KOPT-K1 (cell line): ENCODE results near the gene MED13L.

ENCODE experiments used
- H3K27ac ChIP-seq: fragments of 200-600 bp; sonication (generic); 2 replicates; pipeline ENCODE4 v1.5.1; 2016; ENCODE audit warnings: antibody characterized with exemption, mild to moderate bottlenecking, low read depth, low read length; ENCODE audit not compliant: poor library complexity, severe bottlenecking
- H3K36me3 ChIP-seq: fragments of 200-600 bp; sonication (generic); 2 replicates; pipeline ENCODE4 v1.5.1; 2017; ENCODE audit warnings: antibody characterized with exemption, mild to moderate bottlenecking, low read length, moderate library complexity; ENCODE audit not compliant: insufficient read depth
- H3K9me3 ChIP-seq: fragments of 200-600 bp; sonication (generic); 2 replicates; pipeline ENCODE4 v1.5.1; 2017; ENCODE audit warnings: antibody characterized with exemption, low read length, mild to moderate bottlenecking; ENCODE audit not compliant: insufficient read depth, poor library complexity, severe bottlenecking

The MED13L gene

GRCh38 chr12:116128779-116129178, 148.7 kb downstream of the MED13L start:
- H3K27ac ChIP-seq: no peak overlapping the region
- H3K36me3 ChIP-seq: no peaks in the 10 kb centered on the region
- no peaks in the 10 kb centered on the region for H3K9me3 ChIP-seq

GRCh38 chr12:116127859-116128258, 149.6 kb downstream of the MED13L start:
- Histone ChIP-seq H3K27ac (no peak overlapping the region), H3K9me3 (no peaks in the 10 kb centered on the region), H3K36me3 (no peaks in the 10 kb centered on the region)

- Histone ChIP-seq H3K9me3 (no peaks in the 10 kb centered on the region), H3K36me3 (no peaks in the 10 kb centered on the region), H3K27ac (no peak overlapping the region)
Observed at GRCh38 chr12:116126610-116127009, 150.9 kb downstream of the MED13L start.

GRCh38 chr12:116125956-116126566, 151.4 kb downstream of the MED13L start:
- no peaks in the 10 kb centered on the region for H3K36me3 ChIP-seq
- H3K9me3 ChIP-seq: no peaks in the 10 kb centered on the region
- H3K27ac ChIP-seq: no peak overlapping the region

- no peaks in the 10 kb centered on the region for H3K36me3 ChIP-seq
- H3K27ac ChIP-seq: no peak overlapping the region
- H3K9me3 ChIP-seq: no peaks in the 10 kb centered on the region
Observed at GRCh38 chr12:116125084-116125483, 152.4 kb downstream of the MED13L start.

GRCh38 chr12:116123451-116124258, 153.8 kb downstream of the MED13L start:
- Histone ChIP-seq H3K9me3 (no peaks in the 10 kb centered on the region), H3K36me3 (no peaks in the 10 kb centered on the region), H3K27ac (peak overlapping the region; percentile 28)

- no peak overlapping the region for H3K27ac ChIP-seq
- no peaks in the 10 kb centered on the region for H3K9me3 ChIP-seq
- H3K36me3 ChIP-seq: no peaks in the 10 kb centered on the region
Observed at GRCh38 chr12:116122628-116123027, 154.9 kb downstream of the MED13L start.

- Histone ChIP-seq H3K9me3 (no peaks in the 10 kb centered on the region), H3K36me3 (no peaks in the 10 kb centered on the region), H3K27ac (peak overlapping the region; percentile 17)
Observed at GRCh38 chr12:116121453-116121871, 156.0 kb downstream of the MED13L start.

- no peak overlapping the region for H3K27ac ChIP-seq
- H3K9me3 ChIP-seq: no peaks in the 10 kb centered on the region
- H3K36me3 ChIP-seq: no peaks in the 10 kb centered on the region
Observed at GRCh38 chr12:116116650-116117424, 160.7 kb downstream of the MED13L start.

GRCh38 chr12:116113398-116114130, 163.9 kb downstream of the MED13L start:
- Histone ChIP-seq H3K9me3 (no peaks in the 10 kb centered on the region), H3K36me3 (peaks cover 5% of the 10 kb centered on the region), H3K27ac (no peak overlapping the region)

- Histone ChIP-seq H3K27ac (no peak overlapping the region), H3K36me3 (peaks cover 15% of the 10 kb centered on the region), H3K9me3 (no peaks in the 10 kb centered on the region)
Observed at GRCh38 chr12:116106870-116107269, 170.6 kb downstream of the MED13L start.

- no peaks in the 10 kb centered on the region for H3K9me3 ChIP-seq
- peaks cover 10% of the 10 kb centered on the region for H3K36me3 ChIP-seq
- H3K27ac ChIP-seq: no peak overlapping the region
Observed at GRCh38 chr12:116104167-116104767, 173.2 kb downstream of the MED13L start.

GRCh38 chr12:116101991-116102390, 175.5 kb downstream of the MED13L start:
- no peak overlapping the region for H3K27ac ChIP-seq
- no peaks in the 10 kb centered on the region for H3K9me3 ChIP-seq
- H3K36me3 ChIP-seq: peaks cover 9% of the 10 kb centered on the region

- H3K36me3 ChIP-seq: peaks cover 14% of the 10 kb centered on the region
- no peak overlapping the region for H3K27ac ChIP-seq
- H3K9me3 ChIP-seq: no peaks in the 10 kb centered on the region
Observed at GRCh38 chr12:116099652-116100432, 177.7 kb downstream of the MED13L start.
